HG03457 (cell line): ENCODE measurements around the gene CLDN5.

ENCODE experiments used
- ATAC-seq: cut with Tn5 transposase; IDR thresholded peaks from one replicate; pipeline ENCODE4 v1.9.1; 2021; ENCODE audit warnings: moderate number of reproducible peaks; ENCODE audit not compliant: unreplicated experiment

CLDN5 gene

DNA sequence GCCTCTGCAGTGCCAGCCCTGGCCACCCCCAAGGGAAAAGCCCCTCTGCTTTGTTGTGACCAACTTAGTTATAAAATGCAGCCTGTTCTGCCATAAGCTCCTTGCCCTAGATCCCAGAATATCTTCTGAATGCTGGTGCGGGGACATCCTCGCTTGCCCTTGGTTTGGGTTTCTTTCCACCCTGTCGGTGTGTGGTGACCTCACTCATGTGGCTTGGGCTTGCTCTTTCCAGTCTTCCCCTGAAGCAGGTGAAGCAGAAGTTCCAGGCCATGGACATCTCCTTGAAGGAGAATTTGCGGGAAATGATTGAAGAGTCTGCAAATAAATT is 16.7 kb downstream of the CLDN5 start:
- ATAC-seq = no peak

DNA sequence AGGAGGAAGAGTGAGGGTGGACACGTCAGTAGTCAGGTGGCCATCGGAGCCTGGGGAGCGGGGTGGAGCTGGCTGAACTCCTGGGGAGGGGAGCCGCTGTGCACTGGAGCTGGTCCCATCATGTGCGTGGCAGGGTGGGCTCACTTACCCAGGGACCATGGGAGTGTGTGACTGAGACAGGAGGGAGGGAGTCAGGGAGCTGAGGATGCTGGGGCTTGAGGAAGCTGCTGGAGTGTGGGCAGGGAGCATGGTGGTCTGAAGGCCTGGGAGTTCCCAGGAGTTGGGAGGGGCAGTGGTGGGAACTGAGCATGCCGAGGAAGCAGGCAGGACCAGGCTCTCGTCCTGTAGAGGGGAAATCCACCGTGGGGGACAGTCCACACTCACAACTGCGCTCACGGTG is 18.0 kb downstream of the CLDN5 start:
- no peak for ATAC-seq

DNA sequence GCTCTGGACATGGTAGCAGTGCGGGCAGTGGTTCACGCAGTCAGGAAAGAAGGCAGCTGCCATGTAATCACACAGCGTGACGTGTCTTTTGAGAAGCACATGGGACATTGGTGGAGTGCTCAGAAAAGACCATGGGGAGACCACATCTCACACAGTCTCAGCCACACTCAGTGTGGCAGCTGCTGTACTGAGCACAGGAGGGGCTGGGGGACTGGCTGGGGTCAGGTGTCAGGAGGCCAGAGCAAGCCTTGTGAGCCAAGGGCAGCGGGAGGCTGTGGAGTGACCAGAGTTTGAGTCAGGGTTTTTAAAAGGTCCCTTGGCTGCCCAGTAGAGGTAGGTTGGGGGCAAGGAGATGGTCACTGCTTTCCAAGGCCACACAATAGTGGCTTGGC is 18.5 kb downstream of the CLDN5 start:
- ATAC-seq = no peak

DNA sequence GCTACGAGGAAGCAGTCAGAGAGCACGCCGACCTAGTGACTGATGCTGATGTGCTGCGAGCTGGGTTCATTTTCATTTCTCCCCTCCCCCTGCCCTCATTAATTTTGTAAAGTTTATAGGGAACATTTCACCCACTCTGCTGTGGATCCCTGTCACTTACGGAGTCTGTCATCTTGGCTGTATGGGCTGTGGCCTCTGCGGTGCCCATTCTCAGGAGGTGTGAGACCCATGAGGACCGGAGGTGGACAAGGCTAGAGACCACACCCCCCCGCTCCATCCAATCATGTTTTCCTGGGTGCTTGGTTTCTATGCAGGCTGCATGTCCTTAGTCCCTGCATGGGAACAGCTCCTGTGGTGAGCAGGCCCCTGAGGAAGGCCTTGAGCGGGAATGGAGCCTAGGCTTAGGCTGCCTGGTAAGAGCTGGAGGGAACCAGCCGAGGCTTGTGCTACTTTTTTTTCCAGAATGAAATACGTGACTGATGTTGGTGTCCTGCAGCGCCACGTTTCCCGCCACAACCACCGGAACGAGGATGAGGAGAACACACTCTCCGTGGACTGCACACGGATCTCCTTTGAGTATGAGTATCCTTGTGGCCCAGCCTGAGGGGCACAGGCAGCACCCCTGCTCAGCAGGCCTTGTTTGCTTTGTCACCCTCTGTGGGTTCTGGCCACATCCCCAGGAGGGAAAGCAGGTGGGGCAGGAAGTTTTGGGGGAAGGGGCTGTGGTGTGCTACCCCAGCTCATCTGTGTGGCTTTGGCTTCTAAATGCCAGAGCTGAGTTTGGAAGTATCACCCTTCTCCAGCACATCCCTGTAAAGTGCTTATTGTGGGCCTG is 19.1 kb downstream of the CLDN5 start:
- no peak for ATAC-seq

DNA sequence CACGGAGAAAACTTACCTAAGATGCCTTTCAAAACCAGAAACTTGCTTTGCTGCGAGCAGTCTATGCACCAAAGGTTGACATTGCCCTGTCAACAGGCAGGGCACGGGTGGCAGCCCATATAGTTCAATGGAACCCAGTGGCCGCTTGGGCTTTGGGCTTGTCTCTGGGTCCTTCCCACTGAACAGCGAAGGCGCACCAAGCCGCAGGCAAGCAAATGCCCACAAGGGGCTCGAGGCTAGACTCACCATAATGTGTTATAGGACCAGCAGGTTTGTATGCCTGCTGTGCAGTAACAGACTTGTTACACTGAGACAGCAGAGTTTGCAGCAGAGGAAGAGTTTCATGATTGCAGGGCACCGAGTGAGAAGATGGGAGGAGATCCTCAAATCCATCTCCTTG is 20.3 kb downstream of the CLDN5 start:
- no peak for ATAC-seq

DNA sequence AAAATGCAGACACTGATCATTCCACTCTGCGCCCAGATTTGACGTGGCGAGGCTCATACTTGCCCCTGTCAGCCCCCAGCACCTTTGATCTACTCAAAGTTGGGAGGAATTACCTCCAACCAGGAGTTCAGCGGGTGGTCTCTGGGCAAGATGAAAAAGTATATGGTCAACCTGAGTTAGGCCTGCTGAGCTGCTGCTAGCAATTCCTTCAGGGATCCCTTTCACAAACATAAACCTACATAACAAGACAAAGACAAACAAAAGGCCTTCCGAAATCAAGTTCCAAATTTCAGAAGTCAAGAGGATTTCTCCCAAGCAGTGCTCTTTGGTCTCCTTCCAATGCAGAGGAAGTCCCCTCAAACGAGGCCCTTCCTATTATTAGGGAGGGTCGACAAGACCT is 20.8 kb downstream of the CLDN5 start:
- no peak for ATAC-seq

DNA sequence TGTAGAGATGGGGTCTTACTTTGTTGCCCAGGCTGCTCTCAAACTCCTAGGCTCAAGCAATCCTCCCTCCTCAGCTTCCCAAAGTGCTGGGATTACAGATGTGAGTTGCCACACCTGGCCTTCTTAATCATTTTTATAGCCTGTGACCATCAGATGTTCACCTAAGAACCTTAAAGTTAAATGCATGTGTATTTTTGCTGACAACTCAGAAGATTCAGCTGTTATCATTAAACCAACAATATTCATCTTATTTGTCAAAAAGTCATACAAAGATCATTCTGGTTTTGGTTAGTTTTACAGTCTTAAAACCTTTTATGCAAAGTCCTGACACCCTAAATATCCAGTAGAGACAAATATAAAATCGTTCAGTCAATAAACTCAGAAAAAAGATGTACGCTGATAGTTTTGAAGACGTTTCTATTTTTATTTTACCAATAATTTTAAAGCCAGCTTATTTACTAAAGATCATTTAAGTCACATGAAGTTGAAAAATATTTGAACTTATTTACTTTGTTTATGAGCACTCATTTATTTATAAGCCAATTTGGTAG is 22.2 kb downstream of the CLDN5 start:
- no peak for ATAC-seq

DNA sequence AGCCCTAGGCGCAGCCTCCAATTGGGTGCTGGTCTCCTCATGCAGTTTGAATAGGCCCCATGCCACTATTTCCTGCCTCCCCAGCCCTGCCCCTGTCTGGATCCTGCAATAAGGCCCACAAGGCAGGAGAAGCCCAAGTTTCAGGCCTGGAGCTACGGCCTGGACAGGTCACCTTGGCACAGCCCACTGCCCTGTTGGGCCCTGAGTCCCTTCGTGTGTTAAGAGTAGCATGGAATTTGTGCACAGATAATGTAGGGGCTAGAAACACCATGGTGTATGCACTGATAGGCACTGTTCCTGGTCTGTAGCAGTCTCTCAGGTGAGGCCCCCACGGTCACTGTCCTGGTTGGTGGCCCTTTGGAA is 24.3 kb downstream of the CLDN5 start:
- no peak for ATAC-seq

DNA sequence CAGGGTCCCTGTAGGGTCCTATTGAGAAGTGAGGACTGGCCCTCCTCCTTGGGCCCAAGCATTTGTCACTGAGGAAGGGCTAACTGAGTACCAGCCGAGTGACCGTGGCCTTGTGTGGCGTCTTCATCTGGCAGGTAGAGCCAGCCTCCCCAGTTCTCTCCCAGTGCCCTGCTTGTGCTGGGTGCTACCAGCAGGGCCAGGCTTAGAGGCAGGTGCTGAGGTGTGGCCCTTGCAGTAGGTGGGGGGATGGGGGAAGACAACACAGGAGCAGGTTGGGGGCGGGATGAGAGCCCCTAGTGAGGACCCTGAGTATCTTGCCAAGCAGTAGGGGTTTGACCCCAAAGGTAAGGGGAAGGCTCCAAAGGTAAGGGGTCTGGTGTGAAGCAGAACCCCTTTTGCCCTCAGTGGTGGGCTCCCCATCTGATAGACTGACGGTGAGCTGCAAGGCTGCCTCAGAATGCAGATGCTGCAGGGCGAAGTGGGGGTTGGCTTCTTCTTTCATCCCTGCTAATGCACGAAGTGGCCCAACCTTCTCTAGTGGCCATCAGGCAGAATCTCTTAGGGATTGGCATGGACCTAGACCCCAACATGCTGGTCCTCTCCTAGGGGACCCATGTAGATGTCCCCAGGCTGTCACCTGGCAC is 24.9 kb downstream of the CLDN5 start:
- no peak for ATAC-seq

DNA sequence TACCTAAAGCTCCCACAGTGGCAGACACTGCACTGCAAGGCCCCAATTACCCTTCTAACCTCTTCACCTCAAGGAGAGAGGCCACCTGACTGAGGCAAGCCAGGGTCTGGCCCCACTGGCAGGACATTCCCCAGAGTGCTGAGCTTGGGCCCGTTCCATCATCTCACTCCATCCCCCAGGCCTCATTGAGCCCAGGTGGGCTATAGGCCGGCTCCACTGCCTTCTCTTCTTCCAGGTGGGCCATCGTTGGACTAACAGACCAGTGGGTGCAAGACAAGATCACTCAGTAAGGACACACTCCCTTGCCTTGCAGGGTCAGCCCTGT is 25.4 kb downstream of the CLDN5 start:
- ATAC-seq = no peak

DNA sequence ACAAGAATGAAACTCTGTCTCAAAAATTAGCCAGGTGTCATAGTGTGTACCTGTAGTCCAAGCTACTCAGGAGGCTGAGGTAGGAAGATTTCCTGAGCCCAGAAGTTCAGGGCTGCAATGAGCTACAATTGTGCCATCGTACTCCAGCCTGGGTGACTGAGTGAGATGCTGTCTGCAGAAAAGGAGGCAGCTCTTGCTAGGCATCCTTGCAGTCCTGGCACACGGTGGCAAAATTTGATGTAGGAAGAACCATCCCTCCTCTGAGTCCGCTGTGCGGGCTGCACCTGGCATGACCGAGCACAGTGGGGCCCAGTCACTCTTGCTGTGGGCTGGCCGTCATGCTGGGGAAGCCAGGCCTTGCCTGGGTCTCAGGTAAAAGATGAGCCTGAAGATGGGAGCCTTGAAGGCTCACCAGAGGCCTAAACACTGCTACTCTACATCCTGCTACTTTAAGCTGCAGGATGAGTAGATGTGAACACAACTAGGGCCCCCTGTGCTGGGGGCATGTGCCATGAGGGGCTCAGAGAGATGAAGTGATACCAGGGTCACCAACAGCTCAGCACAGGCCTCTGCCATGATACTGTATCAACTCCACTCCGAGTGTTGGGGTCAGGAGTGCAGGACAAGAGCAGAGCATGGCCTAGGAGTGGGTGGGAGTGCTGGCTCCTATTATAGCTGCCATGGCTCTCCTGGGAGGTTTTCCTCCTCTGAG is 25.9 kb downstream of the CLDN5 start:
- ATAC-seq = no peak

DNA sequence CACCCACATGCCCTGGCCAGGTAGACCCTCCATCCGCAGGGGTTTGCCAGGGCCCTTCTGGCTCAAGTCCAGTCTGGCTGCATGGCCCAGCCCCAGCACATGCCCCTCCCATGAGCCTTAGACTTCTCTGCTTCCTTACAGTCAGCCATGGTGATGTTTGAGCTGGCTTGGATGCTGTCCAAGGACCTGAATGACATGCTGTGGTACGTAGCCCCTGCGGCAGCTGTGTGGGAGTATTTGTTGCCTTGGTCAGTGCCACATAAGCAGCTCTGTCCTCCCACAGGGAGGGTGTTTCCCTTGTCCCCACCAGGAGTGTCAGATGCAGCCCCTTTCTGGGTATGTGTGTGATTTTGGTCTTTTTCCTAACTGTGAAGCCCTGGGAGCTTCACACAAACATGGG is 27.0 kb downstream of the CLDN5 start:
- no peak for ATAC-seq

DNA sequence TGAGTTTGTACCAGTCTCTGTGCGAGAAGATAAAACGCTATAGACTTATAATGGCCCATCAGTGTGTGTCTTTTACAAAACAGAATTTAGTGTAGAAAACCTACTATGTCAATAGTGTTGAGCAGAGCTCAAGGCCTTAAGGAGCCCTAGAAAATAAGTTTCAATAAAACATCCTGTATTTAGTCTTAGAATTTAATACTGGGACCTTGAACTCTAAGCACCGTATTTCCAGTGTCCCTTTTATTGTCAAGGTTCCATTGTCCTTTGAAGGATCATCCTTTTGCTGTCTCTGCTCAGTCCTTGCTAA is 27.9 kb downstream of the CLDN5 start:
- ATAC-seq = no peak

DNA sequence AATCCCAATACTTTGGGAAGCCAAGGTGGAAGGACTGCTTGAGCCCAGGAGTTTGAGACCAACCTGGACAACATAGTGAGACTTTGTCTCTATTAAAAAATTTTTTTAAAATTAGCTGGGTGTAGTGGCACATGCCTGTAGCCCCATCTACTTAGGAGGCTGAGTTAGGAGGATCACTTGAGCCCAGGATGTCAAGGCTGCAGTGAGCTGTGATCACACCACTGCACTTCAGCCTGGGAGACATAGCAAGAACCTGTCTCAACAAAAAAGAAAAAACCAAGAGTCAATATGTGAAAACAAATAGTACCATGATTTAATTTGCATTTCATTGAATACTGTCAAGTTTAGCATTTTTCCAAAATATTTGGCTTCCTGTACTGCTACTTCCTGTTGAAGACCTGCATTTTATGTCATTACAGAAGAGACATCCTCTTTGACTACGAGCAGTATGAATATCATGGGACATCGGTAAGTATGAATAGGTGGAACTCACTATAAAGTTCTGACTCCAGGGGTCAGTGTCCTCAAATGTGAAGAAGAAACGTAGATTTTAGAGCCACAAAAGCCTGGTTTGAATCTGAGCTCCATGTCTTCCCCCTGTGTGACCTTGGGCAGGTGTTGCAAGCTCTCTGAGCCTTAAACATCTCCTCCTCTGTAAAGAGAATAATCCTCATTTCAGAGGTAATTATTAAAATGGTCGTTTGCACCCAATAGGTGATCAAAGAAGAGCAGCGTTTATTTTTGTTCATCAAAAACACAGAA is 28.5 kb downstream of the CLDN5 start:
- no peak for ATAC-seq

DNA sequence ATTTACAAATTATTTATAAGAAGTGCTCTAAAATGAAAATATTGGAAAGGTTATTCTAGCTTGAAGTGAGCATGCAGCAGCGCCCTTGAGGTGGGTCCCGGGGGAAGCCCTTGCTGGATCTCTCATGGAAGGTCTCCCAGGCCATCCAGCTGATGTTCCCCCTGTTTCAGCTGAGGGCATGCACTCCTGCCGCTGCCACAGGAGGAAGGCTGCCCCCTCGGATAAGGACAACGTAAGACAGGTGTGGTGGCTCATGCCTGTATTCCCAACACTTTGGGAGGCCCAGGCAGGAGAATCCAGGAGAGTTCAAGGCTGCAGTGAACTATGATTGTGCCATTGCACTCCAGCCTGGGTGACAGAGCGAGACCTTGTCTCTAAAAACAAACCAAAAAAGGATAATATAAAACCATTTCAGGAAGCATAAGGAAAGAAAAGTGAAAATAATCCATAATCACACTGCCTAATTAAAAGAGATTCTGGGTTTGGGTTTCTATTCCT is 29.5 kb downstream of the CLDN5 start:
- ATAC-seq = no peak

DNA sequence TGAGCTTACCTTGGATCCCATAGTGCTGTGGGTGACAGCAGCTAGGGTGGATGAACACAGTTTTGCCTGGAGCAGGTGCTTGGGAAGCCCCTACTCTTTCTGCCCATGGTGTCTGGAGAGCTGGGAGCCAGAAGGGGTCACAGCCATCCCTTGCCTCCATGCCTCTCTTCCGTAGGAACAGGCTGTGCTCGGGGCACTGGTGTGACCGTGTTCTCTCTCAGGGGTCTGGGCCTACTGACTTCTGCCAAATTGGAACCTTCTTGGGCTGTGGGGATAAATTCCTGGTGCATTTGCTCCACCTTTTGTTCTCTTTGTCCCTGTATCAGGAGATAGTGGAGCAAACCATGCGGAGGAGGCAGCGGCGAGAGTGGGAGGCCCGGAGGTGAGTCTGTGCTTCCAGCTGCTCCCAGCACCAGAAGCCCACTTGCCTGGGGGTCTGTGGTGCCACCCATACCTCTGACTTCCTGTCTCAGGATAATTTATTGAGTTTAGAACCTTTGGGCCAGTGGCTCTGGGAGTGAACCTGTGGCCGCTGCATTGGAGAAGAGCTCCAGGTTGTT is 30.1 kb downstream of the CLDN5 start:
- no peak for ATAC-seq

DNA sequence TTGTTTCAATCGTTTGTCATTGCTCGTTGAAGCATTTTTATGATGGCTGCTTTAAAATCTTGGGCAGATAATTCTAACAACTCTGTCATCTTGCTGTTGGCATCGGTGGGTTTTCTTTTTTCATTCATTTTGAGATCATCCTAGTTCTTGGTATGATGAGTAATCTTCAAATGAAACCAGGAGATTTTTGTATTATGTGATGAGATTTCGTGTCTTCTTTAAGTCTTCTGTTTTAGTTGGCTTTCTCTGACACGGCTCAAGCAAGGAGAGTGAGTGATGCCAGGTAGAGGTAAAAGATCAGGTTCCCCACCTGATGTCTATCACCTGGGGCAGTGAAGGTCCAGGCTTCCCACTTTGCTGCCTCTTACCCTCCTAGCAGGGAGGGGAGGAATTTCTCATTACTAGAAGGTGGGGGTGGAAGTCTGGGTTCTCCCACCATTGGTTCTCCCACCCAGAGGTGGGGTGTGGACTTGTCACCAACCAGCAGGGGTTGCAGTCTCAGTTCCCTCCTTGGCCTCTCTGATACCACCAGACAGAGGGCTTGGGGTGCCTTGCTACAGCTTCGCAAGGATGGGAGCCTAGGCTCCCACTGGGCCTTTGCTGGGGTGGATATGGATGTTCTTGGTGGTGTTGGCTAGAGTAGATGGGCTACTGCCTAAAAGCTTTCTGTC is 31.6 kb downstream of the CLDN5 start:
- no peak for ATAC-seq

DNA sequence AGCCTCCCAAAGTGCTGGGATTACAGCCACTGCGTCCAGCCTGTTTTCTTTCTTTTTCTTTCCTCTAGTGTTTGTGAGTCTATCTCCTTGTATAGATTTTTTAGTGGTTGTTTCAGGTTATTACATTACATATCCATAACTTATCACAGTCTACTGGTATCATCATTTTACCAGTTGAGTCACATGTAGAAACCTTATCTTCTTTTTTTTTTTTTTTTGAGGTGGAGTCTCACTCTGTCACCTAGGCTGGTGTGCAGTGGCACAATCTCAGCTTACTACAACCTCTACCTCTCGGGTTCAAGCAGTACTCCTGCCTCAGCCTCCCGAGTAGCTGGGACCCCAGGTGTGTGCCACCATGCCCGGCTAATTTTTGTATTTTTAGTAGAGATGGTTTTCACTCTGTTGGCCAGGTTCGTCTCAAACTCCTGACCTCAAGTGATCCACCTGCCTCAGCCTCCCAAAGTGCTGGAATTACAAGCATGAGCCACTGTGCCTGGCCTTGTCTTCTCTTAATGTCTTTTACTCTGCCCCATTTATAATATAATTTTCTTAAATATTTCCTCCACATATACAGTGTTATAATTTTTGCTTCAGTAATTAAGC is 33.5 kb downstream of the CLDN5 start:
- ATAC-seq = no peak

DNA sequence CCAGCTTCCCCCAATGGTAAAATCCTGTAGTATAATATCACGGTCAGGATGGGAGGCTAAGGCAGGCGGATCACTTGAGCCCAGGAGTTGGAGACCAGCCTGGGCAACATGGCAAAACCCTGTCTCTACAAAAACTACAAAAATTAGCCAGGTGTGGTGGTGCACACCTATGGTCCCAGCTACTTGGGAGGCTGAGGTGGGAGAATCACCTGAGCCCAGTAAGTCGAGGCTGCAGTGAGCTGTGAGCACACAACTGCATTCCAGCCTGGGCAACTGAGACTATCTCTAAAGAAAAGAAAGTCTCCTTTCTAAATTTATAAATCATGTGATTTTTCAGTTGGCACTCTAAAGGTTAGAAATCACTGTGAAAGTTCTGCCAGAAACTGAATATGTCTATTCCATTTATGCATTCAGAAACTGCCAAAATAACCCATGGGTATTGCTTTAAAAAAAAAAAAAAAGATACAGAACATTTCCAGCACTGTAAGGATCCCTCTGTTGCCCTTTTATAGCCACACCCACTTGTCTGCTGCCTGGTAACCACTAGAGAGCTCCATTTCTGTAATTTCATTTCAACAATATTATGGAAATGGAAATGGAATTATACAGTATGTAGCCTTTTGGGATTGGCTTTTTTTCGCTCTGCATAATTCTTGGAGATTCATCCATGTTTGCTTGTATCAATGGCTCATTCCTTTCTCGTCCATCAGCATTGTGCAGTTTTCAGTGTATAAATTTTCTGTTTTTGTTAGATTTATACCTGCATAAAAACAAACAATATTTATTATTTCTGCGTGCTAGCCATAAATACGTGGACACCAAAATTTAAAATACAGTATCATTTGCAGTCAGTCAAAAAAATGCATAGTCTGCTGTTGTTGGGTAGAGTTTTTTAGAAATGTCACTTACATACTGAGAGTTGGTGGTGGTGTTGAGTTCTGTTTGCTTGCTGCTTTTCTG is 35.0 kb downstream of the CLDN5 start:
- no peak for ATAC-seq
